B cell (primary cell): ENCODE results near the gene ARGFX. TPM values are rescaled to one million over a fixed set of nuclear protein-coding genes. Genes with fewer than 3 reads are reported as not detected.

Experiments
- ATAC-seq: fragments of 200-7000 bp; cut with Tn5 transposase; one replicate; pipeline ENCODE4 v1.10.0; 2021; ENCODE audit warnings: low read depth, mild to moderate bottlenecking, moderate number of reproducible peaks, moderate library complexity
- CTCF ChIA-PET: fragments of 350-600 bp; sonication (Branson Sonifier 250); formaldehyde crosslinking; loops from one replicate; lab custom pipeline; 2021; ENCODE audit warnings: antibody characterized with exemption, inconsistent platforms; lab: Charles Lee
- POLR2A ChIA-PET: fragments of 350-600 bp; sonication (Branson Sonifier 250); formaldehyde crosslinking; loops from one replicate; lab custom pipeline; 2021; ENCODE audit warnings: antibody characterized with exemption; lab: Charles Lee
- DNase-seq: peaks from one replicate; pipeline ENCODE4 v3.0.0; 2013
- H2AFZ ChIP-seq: 2 replicates; pipeline ENCODE4 v1.6.1; 2012; ENCODE audit warnings: mild to moderate bottlenecking, low read depth, low read length; ENCODE audit not compliant: insufficient read depth, poor library complexity, severe bottlenecking
- H3K27ac ChIP-seq, 2 donors: 1 replicate in 1 of 2; 2 replicates in 1 of 2; pipeline ENCODE4 v1.5.1; 2012 to 2013; ENCODE audit warnings: low read length in 2 of 2, mild to moderate bottlenecking in 2 of 2, moderate library complexity in 1 of 2
- H3K27me3 ChIP-seq, 4 experiments: fragments of 200-600 bp in 1 of 4; sonication (generic) in 1 of 4; replicated peaks in 1 of 4; 1 replicate in 2 of 4; 2 replicates in 2 of 4; pipeline versions ENCODE4 v1.6.1 to v1.7.0; 2013 to 2016; ENCODE audit warnings: low read length in 3 of 4, mild to moderate bottlenecking in 2 of 4, mixed read lengths in 1 of 4, moderate library complexity in 1 of 4; ENCODE audit not compliant: insufficient read depth in 4 of 4, control insufficient read depth in 3 of 4; ENCODE audit errors: control extremely low read depth in 1 of 4
- H3K36me3 ChIP-seq, 2 experiments: replicated peaks in 1 of 2; 1 replicate in 1 of 2; 2 replicates in 1 of 2; pipeline versions ENCODE4 v1.6.1 to v1.7.1; 2013; ENCODE audit warnings: low read length in 1 of 2; ENCODE audit not compliant: insufficient read depth in 2 of 2, control insufficient read depth in 1 of 2; ENCODE audit errors: control extremely low read depth in 1 of 2, extremely low read depth in 1 of 2
- H3K4me1 ChIP-seq, 2 donors: fragments of 200-600 bp in 1 of 2; sonication (generic) in 1 of 2; 1 replicate in 1 of 2; 2 replicates in 1 of 2; pipeline versions ENCODE4 v1.5.1 to v1.6.1; 2013 to 2017; ENCODE audit warnings: low read length in 2 of 2; ENCODE audit not compliant: control insufficient read depth in 2 of 2, insufficient read depth in 2 of 2
- H3K4me2 ChIP-seq: replicated peaks from 2 replicates; pipeline ENCODE3; 2012; ENCODE audit warnings: mild to moderate bottlenecking, low read depth, low read length; ENCODE audit not compliant: poor library complexity, severe bottlenecking
- H3K4me3 ChIP-seq, 5 experiments: fragments of 200-600 bp in 1 of 5; sonication (generic) in 1 of 5; 1 replicate in 3 of 5; 2 replicates in 2 of 5; pipeline versions ENCODE4 v1.5.1 to v1.7.0; 2011 to 2016; ENCODE audit warnings: low read length in 4 of 5, mild to moderate bottlenecking in 4 of 5, low read depth in 2 of 5, control low read depth in 1 of 5, moderate library complexity in 1 of 5; ENCODE audit not compliant: insufficient read depth in 1 of 5; ENCODE audit errors: control extremely low read depth in 1 of 5, extremely low read depth in 1 of 5
- H3K79me2 ChIP-seq: fragments of 200-600 bp; sonication (generic); one replicate; pipeline ENCODE4 v1.6.0; 2016; ENCODE audit warnings: low read length; ENCODE audit not compliant: control insufficient read depth, insufficient read depth
- H3K9ac ChIP-seq: fragments of 200-600 bp; sonication (generic); 2 replicates; pipeline ENCODE4 v1.6.1; 2017; ENCODE audit warnings: mild to moderate bottlenecking, low read length, moderate library complexity
- H3K9me3 ChIP-seq, 3 donors: one replicate each; pipeline versions ENCODE4 v1.6.1 to v1.7.1; 2013; ENCODE audit warnings: low read length in 2 of 3; ENCODE audit not compliant: control insufficient read depth in 2 of 3, insufficient read depth in 1 of 3; ENCODE audit errors: control extremely low read depth in 1 of 3
- H4K20me1 ChIP-seq: 2 replicates; pipeline ENCODE4 v1.6.0; 2012; ENCODE audit warnings: mild to moderate bottlenecking, low read length; ENCODE audit not compliant: insufficient read depth, control insufficient read depth, poor library complexity, severe bottlenecking
- H3K27ac Mint-ChIP-seq: one replicate; pipeline ENCODE4 v1.8.0; 2021; ENCODE audit warnings: mixed read lengths
- H3K27me3 Mint-ChIP-seq: one replicate; pipeline ENCODE4 v1.8.0; 2021; ENCODE audit warnings: mixed read lengths
- H3K4me1 Mint-ChIP-seq: one replicate; pipeline ENCODE4 v1.8.0; 2021; ENCODE audit warnings: mixed read lengths
- H3K4me3 Mint-ChIP-seq: one replicate; pipeline ENCODE4 v1.8.0; 2021; ENCODE audit warnings: mixed read lengths
- H3K9me3 Mint-ChIP-seq: one replicate; pipeline ENCODE4 v1.8.0; 2022; ENCODE audit warnings: mixed read lengths; ENCODE audit not compliant: insufficient read depth
- EZH2 ChIP-seq: IDR thresholded peaks from 2 replicates; pipeline ENCODE4 v1.6.1; 2012; ENCODE audit warnings: borderline replicate concordance, low read depth, mild to moderate bottlenecking, moderate library complexity, low read length; ENCODE audit not compliant: insufficient read depth, poor library complexity, severe bottlenecking
- WGBS: methylation state at CpG from one replicate; pipeline ENCODE4 v1.1.5; 2013; ENCODE audit warnings: missing lambda C conversion rate; ENCODE audit not compliant: insufficient coverage; 5-methylcytosine and 5-hydroxymethylcytosine counted together
- intact Hi-C: fragments of 100-400 bp; cut with micrococcal nuclease; formaldehyde crosslinking; loops from one replicate; pipeline ENCODE4 v1.10.0; 2022
- polyA plus RNA-seq: library from polyadenylated mRNA; depleted of rRNA; stranded (reverse); fragments of >200 nt; gene quantifications from 2 replicates; pipeline ENCODE4 v1.2.3, GENCODE V29; 2012
- total RNA-seq, 2 donors: library from RNA; stranded (reverse); fragments of 120-200 nt in 1 of 2; gene quantifications; 1 replicate in 1 of 2; 2 replicates in 1 of 2; pipeline versions ENCODE4 v1.2.3 to v1.2.4, GENCODE V29; 2013 to 2022
- TF ChIP-seq, protein P1 (sequence below): fragments of 200-600 bp; IDR thresholded peaks from one replicate; pipeline ENCODE4 v1.8.0; 2022; ENCODE audit warnings: antibody characterized with exemption, mild to moderate bottlenecking

The ARGFX gene
- total and polyA plus RNA-seq, 2 donors (not counting 1 experiment from before 2014, with no cell fraction given): not detected

DNA sequence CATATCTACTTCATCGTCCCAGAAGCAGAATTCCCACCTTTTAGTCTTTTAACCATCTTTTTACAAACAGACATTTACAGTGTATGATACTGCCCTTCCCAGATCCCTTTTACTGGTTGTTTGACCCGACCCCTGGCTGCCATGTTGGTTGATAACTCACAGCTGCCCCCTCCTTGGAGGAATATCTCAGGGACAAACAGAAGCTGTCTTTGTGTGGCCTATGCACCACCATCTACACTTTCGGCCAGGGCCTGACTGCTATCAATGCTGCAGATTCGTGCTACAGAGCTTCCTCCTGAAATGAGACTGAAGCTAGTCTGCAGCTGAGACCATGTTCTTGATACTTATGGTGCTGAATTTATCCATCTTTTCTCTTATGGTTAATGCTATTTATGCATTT lies 15.4 kb upstream of the ARGFX start:
- Mint-ChIP-seq H3K27me3 (peaks cover 3% of the 10 kb centered on the region), H3K4me1 (peaks cover 11% of the 10 kb centered on the region), H3K27ac (no peak overlapping the region), H3K9me3 (no peaks in the 10 kb centered on the region), H3K4me3 (no peak overlapping the region)
- DNase-seq: no peak
- TF ChIP-seq, protein P1, sequence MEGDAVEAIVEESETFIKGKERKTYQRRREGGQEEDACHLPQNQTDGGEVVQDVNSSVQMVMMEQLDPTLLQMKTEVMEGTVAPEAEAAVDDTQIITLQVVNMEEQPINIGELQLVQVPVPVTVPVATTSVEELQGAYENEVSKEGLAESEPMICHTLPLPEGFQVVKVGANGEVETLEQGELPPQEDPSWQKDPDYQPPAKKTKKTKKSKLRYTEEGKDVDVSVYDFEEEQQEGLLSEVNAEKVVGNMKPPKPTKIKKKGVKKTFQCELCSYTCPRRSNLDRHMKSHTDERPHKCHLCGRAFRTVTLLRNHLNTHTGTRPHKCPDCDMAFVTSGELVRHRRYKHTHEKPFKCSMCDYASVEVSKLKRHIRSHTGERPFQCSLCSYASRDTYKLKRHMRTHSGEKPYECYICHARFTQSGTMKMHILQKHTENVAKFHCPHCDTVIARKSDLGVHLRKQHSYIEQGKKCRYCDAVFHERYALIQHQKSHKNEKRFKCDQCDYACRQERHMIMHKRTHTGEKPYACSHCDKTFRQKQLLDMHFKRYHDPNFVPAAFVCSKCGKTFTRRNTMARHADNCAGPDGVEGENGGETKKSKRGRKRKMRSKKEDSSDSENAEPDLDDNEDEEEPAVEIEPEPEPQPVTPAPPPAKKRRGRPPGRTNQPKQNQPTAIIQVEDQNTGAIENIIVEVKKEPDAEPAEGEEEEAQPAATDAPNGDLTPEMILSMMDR: no peak
- TF ChIP-seq EZH2: no peak
- H3K4me3 ChIP-seq: no peak overlapping the region
- CTCF ChIA-PET: no interaction called here
- peaks cover 0 to 4% (median 0%) of the 10 kb centered on the region in 3 donors for H3K9me3 ChIP-seq
- H3K4me1 ChIP-seq: peaks cover 12 to 17% of the 10 kb centered on the region in 2 donors
- ATAC-seq: no peak
- no peaks in the 10 kb centered on the region for H3K27me3 ChIP-seq
- WGBS: 97% methylated on average over 3 of the region's 4 CpGs
- H2AFZ ChIP-seq: peak overlapping the region; percentile 28
- no peaks in the 10 kb centered on the region for H4K20me1 ChIP-seq
- H3K27ac ChIP-seq: no peak overlapping the region
- H3K36me3 ChIP-seq: no peaks in the 10 kb centered on the region
- H3K4me2 ChIP-seq: no peak overlapping the region
- POLR2A ChIA-PET: no interaction called here
- intact Hi-C loops: no loop called here
- no peaks in the 10 kb centered on the region for H3K79me2 ChIP-seq
- no peak overlapping the region for H3K9ac ChIP-seq

DNA sequence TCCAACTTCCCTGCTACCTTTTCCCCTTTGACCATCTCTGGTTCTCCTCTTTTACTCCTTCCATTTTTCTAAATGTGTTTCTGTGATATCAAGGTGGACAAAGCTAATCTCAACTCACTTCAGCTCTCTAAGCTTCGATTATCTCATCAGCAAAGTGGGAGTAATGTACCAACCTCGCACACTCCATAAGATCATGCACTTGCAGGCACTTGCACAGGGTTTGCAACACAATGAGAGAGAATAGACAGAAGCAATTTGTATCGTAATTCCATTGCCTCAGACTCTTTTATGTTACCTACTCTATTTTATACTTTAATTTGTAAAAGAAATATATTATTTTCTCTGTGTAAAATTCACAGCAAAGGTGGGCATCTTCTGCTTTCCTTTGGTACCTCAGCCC lies 15.0 kb upstream of the ARGFX start:
- Histone ChIP-seq H3K79me2 (no peaks in the 10 kb centered on the region), H3K9me3 (peaks cover 0 to 4% (median 0%) of the 10 kb centered on the region in 3 donors), H3K27me3 (no peaks in the 10 kb centered on the region), H4K20me1 (no peaks in the 10 kb centered on the region), H2AFZ (peak overlapping the region; percentile 28), H3K4me1 (peaks cover 12 to 17% of the 10 kb centered on the region in 2 donors), H3K9ac (no peak overlapping the region), H3K36me3 (no peaks in the 10 kb centered on the region), H3K27ac (no peak overlapping the region), H3K4me3 (no peak overlapping the region), H3K4me2 (no peak overlapping the region)
- ATAC-seq (no peak), DNase-seq (no peak)
- Mint-ChIP-seq H3K4me1 (peaks cover 11% of the 10 kb centered on the region), H3K27ac (no peak overlapping the region), H3K9me3 (no peaks in the 10 kb centered on the region), H3K4me3 (no peak overlapping the region), H3K27me3 (peaks cover 4% of the 10 kb centered on the region)
- WGBS: no CpG with 5 or more reads among the region's 3 CpGs
- TF ChIP-seq, protein P1: no peak
- TF ChIP-seq EZH2: no peak
- ChIA-PET CTCF (no interaction called here), POLR2A (no interaction called here)
- intact Hi-C loops: no loop called here
